ENCODE results near the gene SHB.

DNA sequence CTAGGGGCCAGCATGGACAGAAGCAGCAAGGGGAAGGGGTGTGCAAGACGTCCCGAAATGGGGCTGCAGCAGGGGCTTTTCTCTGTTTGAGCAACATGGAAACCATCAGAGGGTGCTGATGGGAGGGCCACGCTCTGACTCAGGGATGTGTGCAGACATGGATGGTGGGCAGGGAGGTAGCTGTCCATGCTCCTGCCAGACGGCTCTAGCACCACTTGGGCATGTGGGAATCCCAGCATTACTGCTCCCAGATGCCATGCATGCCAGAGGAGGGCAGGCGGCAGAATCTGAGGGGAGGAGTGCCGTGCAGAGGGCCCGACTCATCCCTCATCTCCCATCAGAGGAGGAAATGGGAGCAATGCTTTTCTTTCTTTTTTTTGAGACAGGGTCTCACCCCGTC is 119.5 kb downstream of the SHB start:
- TF ChIP-seq, protein P1, sequence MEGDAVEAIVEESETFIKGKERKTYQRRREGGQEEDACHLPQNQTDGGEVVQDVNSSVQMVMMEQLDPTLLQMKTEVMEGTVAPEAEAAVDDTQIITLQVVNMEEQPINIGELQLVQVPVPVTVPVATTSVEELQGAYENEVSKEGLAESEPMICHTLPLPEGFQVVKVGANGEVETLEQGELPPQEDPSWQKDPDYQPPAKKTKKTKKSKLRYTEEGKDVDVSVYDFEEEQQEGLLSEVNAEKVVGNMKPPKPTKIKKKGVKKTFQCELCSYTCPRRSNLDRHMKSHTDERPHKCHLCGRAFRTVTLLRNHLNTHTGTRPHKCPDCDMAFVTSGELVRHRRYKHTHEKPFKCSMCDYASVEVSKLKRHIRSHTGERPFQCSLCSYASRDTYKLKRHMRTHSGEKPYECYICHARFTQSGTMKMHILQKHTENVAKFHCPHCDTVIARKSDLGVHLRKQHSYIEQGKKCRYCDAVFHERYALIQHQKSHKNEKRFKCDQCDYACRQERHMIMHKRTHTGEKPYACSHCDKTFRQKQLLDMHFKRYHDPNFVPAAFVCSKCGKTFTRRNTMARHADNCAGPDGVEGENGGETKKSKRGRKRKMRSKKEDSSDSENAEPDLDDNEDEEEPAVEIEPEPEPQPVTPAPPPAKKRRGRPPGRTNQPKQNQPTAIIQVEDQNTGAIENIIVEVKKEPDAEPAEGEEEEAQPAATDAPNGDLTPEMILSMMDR (IDR thresholded peaks at IDR 0.05) = no peak
- TF ChIP-seq NR1H2 (CRISPR knock-in tag; IDR thresholded peaks at IDR 0.05) = no peak
- no peak for TF ChIP-seq JUN (CRISPR knock-in tag; IDR thresholded peaks at IDR 0.05)
- no peak for TF ChIP-seq CREB1 (CRISPR knock-in tag; IDR thresholded peaks at IDR 0.05)
- no peak for TF ChIP-seq ZNF263 (CRISPR knock-in tag; IDR thresholded peaks at IDR 0.05; ENCODE audit: low read depth)
- no peak for TF ChIP-seq NR3C1 (CRISPR knock-in tag; conservative IDR thresholded peaks at IDR 0.05; ENCODE audit: low read depth)
- no peak for TF ChIP-seq SMAD4 (CRISPR knock-in tag; IDR thresholded peaks at IDR 0.05)
- no peak for TF ChIP-seq ESRRA (CRISPR knock-in tag; IDR thresholded peaks at IDR 0.05; ENCODE audit: borderline replicate concordance)
- TF ChIP-seq ATF1 (CRISPR knock-in tag; IDR thresholded peaks at IDR 0.05) = no peak
- TF ChIP-seq, protein P2, sequence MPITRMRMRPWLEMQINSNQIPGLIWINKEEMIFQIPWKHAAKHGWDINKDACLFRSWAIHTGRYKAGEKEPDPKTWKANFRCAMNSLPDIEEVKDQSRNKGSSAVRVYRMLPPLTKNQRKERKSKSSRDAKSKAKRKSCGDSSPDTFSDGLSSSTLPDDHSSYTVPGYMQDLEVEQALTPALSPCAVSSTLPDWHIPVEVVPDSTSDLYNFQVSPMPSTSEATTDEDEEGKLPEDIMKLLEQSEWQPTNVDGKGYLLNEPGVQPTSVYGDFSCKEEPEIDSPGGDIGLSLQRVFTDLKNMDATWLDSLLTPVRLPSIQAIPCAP (CRISPR knock-in tag; IDR thresholded peaks at IDR 0.05) = no peak
- TF ChIP-seq MAX (CRISPR knock-in tag; IDR thresholded peaks at IDR 0.05) = no peak
- no peak for TF ChIP-seq FOXP4 (CRISPR knock-in tag; IDR thresholded peaks at IDR 0.05)

Data from WTC11 (cell line).